HG02798 (cell line): Measurements from ENCODE around the gene IFT122.

Experiments used
- ATAC-seq: cut with Tn5 transposase; IDR thresholded peaks from one replicate; pipeline ENCODE4 v1.9.1; 2021; ENCODE audit warnings: mild to moderate bottlenecking; ENCODE audit not compliant: unreplicated experiment, poor library complexity

The IFT122 gene

DNA sequence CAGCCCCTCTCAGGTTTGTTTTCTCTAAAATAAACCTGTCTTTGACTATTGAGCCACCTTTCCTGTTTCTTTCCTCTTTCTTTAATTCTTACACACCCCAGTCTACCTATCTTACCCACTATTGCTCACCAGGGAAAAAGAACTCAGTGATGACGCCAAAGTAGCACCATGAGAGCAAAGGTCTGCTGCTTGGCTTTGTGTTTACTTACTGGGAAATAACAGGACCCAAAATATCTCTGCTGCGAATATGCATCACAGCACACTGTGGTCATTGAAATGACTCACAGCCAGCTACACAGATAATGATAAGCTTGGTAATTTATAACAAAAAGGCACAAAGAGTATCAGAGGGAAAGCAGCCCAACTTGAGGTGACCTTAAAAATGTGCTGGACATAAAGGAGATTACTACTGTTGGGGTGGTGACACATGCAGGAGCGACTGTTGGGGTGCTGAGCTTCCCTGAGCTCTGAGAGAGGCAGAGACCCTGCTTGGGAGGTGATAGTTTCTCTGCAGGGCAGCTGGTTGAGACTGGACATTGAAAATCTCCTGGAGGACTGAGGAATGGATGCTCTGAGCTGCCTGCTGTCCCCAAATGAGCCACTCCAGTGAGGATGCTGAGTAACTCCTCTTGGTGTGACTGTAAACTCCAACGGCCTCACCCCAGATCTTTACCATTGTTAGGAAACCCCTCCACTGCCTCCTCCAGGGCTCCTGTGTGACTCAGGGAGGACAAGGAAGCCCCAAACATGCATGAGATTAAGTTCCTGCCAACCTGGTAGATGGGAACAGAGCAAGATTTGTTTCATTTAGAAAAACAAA lies 26.1 kb upstream of the IFT122 start:
- ATAC-seq, result peak; percentile 75

DNA sequence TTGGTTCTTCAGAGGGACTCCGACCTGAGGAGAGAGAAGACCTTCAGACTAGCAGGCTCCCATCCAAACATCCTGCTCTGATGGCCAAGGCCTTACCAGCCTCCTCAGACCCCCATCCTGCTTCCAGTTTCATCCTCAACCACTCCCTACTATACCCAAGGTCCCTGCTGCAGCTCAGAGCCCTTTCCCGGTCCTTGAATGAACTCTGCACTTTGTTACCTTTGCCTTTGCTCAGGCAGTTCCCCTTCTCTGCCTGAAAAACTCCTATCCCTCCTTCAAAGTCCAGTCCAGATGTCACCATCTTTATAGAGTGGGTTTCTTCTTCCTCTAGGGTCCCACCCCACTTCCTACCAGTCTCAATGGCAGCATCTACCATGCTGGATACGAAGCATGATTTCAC lies 24.6 kb upstream of the IFT122 start:
- no peak for ATAC-seq

DNA sequence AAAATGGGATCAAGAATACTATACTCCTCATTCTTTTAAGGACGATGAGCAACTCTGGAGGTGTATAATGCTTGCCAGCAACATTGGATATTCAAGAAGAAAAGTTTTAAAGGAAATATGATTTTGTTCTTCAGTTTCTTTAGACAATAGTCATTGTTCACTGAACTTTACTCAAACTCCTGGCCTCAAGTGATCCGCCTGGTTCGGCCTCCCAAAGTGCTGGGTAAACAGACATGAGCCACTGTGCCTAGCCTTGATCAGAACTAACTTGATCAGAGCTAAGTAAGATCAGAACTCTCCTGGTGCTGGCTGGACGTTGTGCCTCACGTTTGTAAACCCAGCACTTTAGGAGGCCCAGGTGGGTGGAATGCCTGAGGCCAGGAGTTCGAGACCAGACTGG lies 24.2 kb upstream of the IFT122 start:
- no peak for ATAC-seq

DNA sequence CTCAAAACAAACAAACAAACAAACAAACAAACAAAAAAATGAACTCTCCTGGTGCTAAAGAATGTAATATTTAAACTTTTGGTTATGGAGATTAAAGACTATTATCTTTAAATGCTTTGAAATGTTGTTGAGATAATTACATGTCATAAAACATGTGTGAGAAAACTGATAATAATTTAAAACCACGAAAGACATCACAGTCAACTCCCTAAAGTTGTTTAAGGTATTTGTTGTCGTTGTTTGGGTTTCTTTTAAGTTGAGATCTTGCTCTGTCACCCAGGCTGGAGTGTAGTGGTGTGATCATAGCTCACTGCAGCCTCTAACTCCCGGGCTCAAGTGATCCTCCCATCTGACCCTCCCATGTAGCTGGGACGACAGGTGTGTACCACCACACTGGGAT lies 23.6 kb upstream of the IFT122 start:
- no peak for ATAC-seq

DNA sequence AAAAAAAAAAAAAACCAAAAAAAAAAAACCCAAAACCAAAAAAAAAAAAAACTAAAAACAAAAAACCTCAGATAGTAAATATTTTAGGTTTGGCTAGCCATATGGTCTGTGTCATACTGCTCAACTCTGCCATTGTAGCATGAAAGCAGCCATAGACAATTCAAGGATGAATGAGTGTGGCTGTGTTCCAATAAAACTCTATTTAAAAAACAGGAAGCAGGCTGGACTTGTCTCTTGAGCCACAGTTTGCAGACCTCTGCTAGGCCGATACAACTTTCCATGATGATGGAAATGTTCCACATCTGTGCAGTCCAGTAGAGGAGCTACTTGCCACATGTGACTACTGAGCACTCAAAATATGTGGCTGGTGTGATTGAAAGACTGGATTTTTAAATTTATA lies 22.7 kb upstream of the IFT122 start:
- no peak for ATAC-seq

DNA sequence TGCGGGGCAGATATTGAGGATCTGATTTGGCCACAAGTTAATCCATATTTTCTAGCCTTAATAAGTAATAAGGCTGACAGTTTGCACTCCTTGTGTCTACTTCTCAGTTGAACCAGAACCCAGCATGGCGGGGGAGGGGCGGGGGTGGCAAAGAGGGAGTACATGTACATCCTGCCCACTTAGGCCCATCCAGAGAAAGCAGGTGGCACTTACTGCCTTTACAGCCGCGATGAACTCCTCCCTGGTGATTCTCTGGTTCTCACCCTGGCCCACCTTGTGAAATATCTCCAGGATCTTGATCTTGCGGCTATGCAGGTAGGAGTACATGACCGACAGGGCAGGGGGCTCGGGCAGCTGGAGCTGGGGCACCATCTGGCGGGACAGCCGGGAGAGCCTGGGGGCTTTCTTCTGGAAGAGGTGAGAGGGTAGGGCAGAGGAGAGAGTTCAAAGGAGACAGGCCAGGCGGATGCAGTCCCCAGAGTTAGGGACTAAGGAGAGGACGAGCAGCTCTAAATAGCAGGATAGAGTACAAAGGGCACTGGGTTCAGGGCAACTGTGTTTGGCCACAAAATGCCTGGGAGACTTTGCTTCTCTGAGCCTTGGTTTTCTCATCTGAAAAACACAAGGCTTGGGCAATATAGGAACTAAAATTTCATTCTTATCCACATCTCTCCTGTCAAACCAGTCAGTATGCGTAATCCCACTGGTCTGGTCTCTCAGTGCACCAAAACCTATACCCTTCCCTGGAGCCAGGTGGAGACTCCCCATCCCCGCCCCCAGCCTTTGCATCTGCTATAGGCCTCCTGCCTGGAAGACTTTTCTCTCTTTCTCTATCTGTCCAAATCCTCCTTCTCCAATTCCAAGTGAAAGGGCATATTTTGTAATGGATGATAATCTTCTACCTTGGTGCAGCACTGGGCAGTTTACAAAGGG lies 21.7 kb upstream of the IFT122 start:
- ATAC-seq, result no peak

DNA sequence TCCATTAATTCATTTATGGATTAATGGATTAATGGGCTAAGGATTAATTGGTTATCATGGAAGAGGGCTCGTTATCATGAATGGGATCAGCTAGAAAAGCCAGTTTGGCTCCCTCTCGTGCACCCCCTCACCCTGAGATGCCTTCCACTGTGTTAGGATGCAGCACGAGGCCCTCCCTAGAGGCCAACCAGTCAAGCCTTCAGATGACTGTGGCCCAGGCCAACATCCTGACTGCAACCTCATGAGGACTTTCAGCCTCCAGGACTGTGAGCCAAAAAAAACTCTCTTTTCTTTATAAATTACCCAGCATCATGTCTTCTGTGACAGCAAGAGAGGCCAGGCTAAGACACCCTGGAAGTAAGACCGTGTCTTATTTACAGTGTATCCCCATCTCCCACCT lies 20.5 kb upstream of the IFT122 start:
- no peak for ATAC-seq

DNA sequence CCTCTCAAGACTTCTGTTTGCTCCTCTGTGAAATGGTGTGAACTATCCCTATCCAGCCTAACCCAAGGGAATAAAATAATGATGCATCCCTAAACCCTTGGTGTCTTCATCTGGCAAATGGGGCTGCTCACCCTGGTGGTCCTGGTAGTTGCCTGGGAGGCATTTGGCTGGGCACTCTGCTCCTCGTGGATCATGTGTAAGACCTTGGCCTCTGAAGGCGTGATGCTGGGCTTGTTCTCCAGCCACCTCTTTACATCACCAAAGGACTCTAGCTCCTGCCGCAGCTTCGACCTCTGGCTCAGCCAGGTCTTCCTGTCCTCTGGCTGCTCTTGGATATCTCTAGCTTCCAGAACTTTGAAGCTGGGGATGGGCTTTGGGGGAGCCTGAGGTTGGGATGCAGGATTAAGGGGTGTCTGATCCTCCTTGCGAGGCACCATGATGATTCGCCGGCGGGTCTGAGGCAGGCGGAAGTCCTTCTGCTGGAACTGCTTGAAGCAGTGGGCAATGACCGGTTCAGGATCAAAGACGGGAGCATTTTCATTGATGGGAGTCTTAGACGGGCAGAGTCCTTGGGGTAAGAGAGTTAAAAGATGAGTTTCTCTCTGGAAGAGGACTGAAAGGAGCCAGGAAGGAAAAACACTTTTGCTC lies 18.7 kb upstream of the IFT122 start:
- no peak for ATAC-seq

DNA sequence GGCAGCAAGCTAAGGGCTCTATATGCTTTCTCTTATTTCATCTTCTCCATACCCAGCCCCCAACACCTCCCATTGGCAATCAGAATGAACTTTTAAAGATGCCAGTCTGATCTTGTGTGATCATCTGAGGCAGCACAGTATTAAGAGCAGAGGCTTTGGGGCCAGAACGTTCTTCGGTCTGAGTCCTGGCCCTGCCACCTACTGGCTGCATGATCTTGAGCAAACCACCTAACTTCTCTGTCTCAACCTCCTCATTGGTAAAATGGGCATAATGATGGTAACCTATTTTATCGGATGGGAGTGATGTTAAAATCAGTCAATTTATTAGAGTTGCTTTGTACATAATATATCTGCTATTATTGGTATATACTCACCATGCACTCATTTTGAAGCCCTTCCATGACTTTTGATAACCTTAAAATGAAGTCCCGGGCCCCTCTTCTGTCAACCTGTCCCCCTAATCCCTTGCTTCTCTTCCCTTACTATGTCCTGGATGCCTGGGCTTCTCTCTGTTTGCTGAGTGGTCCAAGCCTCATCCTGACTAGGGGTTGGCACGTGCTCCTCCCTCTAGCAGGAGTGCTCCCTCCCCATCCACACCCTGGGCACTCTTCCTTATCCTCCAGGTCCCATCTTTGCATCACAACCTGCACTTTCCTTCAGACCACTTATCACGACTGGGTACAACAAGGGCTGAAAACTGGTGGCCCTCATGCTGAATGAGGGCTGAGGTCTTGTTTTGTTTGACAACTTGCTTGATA lies 17.9 kb upstream of the IFT122 start:
- no peak for ATAC-seq

DNA sequence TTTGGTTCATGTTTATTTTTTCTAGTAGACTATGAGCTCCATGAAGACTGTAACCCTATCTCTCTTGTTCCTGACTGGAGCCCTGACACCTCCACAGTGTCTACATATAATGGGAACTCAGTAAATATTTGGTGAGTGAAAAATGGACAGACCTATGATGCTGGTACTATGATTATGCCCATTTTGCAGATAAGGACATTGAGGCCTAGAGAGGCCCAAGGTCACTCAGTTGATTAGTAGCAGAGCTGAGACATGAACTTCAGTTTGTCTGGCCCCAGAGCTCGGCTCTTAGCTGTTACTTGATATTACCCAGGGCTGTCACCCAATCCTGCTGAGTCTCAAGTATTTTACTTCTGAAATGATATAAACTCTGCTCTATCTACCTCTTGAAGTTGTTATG lies 17.1 kb upstream of the IFT122 start:
- no peak for ATAC-seq

DNA sequence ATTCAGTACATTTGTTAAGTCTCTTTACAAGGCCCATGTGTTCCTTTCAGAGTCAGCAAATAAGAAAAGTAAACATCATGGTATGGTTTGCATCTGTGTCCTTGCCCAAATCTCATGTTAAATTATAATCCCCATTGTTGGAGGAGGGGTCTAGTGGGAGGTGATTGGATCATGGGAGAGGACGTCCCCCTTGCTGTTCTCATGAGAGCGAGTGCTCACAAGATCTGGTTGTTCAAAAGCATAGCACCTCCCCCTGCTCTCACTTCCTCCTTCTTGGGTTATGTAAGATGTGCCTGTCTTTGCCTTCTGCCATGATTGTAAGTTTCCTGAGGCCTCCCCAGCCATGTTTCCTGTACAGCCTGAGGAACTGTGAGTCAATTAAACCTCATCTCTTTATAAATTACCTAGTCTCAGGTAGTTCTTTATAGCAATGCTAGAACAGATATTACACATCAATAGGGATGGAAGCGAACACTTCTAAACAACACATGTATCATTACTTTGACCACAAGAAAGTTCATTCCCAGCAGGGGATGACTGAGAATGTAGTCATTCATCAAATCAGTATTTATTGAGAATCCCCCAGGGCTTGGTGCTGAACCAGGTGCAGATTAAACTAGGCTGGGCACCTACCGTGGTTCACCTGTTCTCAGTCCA lies 15.7 kb upstream of the IFT122 start:
- peak; percentile 63 for ATAC-seq

DNA sequence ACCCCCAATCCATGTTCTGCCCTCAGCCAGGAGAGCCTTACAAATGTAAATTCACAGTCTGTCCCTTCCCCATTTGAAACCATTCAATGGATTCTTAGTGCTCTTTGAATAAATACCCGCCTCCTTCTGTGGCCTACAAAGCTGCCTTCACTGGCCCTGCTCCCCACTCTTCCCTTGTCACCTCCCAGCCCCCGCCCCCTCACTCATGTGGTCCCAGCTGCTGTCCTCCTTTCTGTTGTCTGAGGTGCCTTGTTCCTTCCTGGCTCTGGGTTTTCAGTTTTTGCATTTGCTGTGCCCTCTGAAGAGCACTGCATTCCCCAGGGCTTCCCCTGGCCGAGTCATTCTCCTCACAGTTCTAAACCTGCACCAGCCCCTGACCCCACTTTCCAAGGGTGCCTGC lies 14.8 kb upstream of the IFT122 start:
- no peak for ATAC-seq

DNA sequence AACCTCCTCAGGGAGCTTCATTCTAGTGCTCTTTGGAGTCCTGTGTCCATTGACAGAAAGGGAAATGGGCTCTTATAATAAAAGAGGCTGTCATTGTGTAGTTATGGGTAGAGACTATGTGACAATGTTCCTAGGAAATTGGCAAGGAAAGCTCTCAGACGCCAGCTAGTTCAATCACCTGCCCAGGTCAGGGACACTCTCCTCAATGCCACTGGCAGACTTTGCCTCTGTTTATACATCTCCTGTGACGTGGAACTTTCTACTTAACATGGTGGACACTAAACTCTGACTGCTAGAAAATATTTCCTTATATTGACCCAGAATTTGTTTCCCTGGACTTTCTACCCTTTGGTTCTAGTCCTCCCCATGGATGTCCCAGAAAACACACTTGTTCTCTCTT lies 14.4 kb upstream of the IFT122 start:
- no peak for ATAC-seq

DNA sequence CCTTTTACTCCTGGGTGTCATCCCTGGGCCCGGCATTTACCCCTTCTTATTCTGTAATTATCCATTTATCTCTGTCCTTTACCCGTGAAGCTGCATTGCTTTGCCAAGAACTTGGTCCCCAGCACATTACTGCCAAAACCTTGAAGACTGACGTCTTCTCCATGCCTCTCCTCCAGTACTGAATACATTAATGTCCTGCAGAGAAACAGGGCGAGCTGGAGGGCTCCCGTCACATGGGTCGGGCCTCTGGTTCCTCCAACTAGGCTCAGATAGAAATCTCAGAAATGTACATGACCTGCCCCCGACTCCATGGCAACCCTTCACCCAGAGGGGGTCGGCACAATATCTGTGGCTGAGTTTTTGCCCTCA lies 12.0 kb upstream of the IFT122 start:
- no peak for ATAC-seq

DNA sequence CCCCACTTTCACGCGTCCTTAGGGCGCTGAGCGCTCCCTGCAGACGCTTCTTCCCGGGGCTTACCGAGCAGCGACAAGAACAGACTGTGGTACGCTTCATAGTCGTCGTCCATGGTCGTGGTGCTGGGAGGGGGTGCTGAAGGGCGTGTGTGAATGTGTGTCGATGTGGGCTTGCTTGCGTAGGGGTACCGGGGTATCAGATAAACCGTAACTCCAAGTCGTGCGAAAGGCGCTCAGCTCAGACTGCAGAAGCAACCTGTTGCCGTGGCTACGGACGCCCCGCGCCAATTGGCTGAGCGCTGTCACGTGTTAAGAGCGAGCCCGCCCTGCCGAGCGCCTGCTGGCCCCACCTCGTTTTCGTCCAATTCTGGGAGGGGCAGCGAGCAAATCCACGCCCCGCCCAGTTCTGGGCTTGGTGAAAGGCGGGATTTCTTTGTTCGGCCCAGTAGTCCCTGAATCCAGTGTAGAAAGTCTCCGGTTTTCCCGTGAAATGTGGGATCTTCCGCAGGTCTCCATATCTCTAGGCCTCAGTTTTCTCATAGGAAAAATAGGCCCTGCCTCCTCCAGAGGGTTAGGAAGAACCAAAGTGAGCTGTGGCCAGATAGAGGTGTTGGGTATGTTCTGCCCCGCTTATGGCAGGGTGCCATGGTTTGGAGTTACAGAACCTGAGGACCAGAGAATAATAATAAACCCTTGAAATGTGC lies 11.5 kb upstream of the IFT122 start, which contains the start of gene EFCAB12:
EFCAB12 (minus strand) TSS at position 261 of the 704 bp plus-strand sequence; CDS start at position 113, 148 bp downstream.
- peak; percentile 92 for ATAC-seq

DNA sequence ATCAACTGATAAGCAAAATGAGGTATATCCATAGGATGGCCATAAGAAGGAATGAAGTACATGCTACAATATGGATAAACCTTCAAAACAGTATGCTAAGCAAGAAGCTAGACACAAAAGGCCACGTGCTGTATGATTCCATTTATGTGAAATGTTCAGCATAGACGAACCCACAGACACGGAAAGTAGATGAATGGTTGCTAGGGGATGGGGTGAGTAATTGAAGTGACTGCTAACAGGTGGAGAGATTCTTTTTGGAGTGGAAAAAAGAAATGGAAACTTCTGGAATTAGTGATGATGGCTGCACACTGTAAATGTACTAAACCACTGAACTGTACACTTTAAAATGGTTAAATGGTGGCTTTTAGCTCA lies 11.0 kb upstream of the IFT122 start:
- ATAC-seq, result no peak

DNA sequence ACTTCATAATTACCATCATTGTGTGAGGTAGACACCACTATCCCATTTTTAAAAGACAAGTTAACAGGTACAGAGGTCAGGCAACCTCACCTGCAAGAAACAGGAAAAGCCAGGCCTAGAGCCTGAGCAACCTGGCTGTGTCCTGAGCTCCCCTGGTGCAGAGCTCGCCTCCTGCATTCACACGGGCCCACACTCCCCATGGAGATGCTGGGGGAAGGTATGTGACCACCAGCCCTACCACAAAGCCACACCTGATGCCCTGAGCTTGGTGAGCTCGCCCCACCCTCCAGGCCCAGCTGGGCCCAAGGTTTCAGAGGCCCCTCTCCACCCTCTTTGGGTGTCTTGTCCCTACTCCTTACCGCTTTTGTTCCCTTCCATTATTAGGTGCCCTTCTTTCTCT lies 10.4 kb upstream of the IFT122 start:
- no peak for ATAC-seq

DNA sequence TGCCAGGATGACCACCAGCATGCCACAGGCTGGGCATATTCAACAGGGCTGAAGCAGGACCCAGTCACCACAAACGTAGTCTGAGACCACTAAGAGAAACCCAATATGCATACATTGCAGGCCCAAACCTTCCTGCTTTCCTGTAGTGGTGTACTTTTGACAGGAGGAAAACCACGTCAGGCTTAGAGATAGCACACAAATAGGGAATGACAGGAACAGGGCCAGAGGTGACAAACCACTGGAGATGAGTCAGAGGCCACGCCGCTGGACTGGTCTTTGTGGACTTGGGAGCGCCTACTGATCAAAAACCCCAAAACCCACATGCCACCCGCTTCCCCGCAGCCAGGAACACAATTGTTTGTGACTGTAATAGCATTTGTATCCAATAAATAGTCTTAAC lies 8.0 kb upstream of the IFT122 start:
- ATAC-seq, result no peak

DNA sequence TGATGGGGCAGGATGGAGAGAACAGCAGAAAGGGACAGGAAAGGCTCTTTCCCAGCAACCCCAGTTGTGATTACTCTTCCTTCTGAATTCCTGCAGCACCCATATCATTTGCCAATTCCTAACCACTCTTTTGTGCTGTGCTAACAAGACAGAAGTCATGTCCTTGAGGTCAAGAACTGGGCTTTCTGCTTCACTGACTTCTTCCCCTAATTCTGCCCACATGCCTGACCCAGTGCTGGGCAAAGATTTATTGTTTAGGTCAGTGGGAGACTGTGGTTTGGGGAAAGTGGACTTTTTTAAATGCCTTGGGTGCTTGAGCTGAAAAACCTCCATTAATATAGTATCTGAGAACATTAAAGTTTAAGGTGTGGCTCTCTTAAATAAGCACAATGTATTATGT lies 7.4 kb upstream of the IFT122 start:
- no peak for ATAC-seq
